ENCODE data around the gene PIAS4. TPM values are rescaled to one million over a fixed set of nuclear protein-coding genes. Genes with fewer than 3 reads are reported as not detected.

The PIAS4 gene
- total RNA-seq, 1 donor from 2014 or later, result 22.2 TPM

GRCh38 chr19:4058693-4059452 lies 51.3 kb downstream of the PIAS4 start:
- peak; percentile 70 for DNase-seq (ENCODE audit: low read depth)

GRCh38 chr19:4059453-4059871 lies 51.9 kb downstream of the PIAS4 start:
- DNase-seq (ENCODE audit: low read depth), result no peak

- DNase-seq (ENCODE audit: low read depth), result no peak
These were observed 52.5 kb downstream of the PIAS4 start for GRCh38 chr19:4059891-4060620.

GRCh38 chr19:4060621-4061177 lies 53.2 kb downstream of the PIAS4 start:
- no peak for DNase-seq (ENCODE audit: low read depth)

GRCh38 chr19:4061178-4061682 lies 53.7 kb downstream of the PIAS4 start:
- DNase-seq (ENCODE audit: low read depth), result no peak

GRCh38 chr19:4061683-4062418 lies 54.3 kb downstream of the PIAS4 start:
- no peak for DNase-seq (ENCODE audit: low read depth)

- no peak for DNase-seq (ENCODE audit: low read depth)
These were observed 55.2 kb downstream of the PIAS4 start for GRCh38 chr19:4062419-4063368.

- no peak for DNase-seq (ENCODE audit: low read depth)
These were observed 56.0 kb downstream of the PIAS4 start for GRCh38 chr19:4063369-4064148.

- DNase-seq (ENCODE audit: low read depth), result no peak
These were observed 56.6 kb downstream of the PIAS4 start for GRCh38 chr19:4064149-4064495.

- DNase-seq (ENCODE audit: low read depth), result peak; percentile 48
These were observed 57.1 kb downstream of the PIAS4 start for GRCh38 chr19:4064496-4065260.

- peak; percentile 96 for DNase-seq (ENCODE audit: low read depth)
These were observed 58.1 kb downstream of the PIAS4 start for GRCh38 chr19:4065430-4066175.

GRCh38 chr19:4066176-4066606 lies 58.7 kb downstream of the PIAS4 start:
- no peak for DNase-seq (ENCODE audit: low read depth)

- peak; percentile 75 for DNase-seq (ENCODE audit: low read depth)
These were observed 59.3 kb downstream of the PIAS4 start, which contains the start of gene ZBTB7A for GRCh38 chr19:4066682-4067395. Gene ZBTB7A (minus strand): TSS chr19:4066899. CDS start chr19:4055232, 11,667 bp downstream.

- no peak for DNase-seq (ENCODE audit: low read depth)
These were observed 60.0 kb downstream of the PIAS4 start for GRCh38 chr19:4067396-4068046.

- no peak for DNase-seq (ENCODE audit: low read depth)
These were observed 60.8 kb downstream of the PIAS4 start for GRCh38 chr19:4068047-4068966.

Data from myocyte (in vitro differentiated cells).